Measurements from ENCODE around the gene PRL.

Gene PRL

DNA sequence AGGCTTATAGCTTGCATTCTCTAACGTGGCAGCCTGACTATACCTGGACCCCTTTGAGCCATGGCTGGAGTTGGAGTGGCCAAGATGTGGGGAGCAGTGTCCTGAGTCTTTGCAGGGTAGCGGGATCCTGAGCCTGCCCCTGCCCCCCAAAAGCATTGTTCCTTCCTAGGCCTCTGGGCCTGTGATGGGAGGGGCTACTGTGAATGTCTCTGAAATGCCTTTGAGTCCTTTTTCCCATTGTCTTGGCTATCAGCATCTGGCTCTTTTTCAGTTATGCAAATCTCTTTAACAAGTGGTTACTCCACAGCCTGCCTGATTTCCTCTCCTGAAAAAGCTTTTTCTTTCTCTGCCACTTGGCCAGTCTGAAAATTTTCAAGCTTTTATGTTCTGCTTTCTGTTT, 17.0 kb upstream of the PRL start:
- TF ChIP-seq ZNF274 (IDR thresholded peaks at IDR 0.05; ENCODE audit: low read depth, low read length) = no peak
- no peak overlapping the region for H3K4me3 ChIP-seq (ENCODE audit: low read length)

- no peak for TF ChIP-seq ZNF274 (IDR thresholded peaks at IDR 0.05; ENCODE audit: low read depth, low read length)
- no peak overlapping the region for H3K4me3 ChIP-seq (ENCODE audit: low read length)
Measured at GRCh38 chr6:22308939-22309338, 12.1 kb upstream of the PRL start.

- H3K4me3 ChIP-seq (ENCODE audit: low read length) = no peak overlapping the region
Measured at GRCh38 chr6:22306741-22307466, 10.1 kb upstream of the PRL start.

DNA sequence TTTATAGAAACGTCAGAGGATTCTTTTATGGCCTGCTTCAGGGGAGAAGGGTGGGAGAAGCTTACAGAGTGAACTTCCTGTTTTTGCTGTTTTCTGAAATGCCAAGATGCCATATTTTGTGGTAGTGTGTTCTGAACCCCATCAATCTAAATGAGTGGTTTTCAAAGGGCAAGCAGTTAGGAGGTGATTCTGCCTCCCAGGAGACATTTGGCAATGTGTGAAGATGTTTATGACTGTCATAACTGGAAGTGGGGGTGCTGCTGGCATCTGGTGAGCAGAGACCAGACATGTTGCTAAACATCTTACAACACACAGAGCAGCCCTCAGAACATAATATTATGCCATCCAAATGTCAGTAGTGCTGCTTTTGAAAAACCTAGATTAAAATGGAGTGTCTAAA, 6.0 kb upstream of the PRL start:
- H3K4me3 ChIP-seq (ENCODE audit: low read length) = no peak overlapping the region

More at GRCh38 chr6:22306741-22307466, 10.1 kb upstream of the PRL start:
- no peak for TF ChIP-seq ZNF274 (IDR thresholded peaks at IDR 0.05; ENCODE audit: low read depth, low read length)

DNA sequence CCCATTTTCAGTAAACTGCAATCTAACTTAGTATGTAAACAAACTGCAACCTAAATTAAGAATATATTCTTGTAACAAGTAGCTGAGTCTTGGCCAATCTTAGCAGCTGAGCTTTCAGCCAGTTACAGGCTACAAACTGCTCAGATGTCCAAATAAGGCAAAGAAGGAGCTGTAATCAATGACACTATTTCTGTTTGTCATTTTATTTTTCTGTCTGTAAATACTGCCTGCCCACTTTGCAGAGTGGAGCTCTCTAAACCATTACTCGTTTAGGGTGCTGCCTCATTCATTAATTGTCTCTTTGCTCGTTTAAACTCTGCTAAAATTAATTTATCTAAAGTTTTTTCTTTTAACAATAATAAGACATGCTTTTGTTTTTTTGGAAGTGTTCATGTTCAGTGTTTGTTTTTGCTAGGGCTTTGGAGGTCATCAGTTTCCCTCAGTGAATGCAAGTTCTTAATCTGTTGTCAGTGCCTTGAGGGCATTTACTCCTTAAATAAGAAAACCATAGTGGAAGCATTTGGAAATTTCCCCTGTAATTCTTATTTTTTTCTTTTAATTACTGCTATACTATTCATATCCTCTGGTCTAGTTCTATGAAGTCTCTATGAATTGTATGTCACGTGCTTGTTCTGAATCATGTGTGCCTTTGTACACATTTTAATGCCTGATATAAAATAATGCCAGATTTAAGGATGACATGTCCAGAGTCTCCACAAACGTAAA, 3.6 kb upstream of the PRL start:
- TF ChIP-seq ZNF274 (IDR thresholded peaks at IDR 0.05; ENCODE audit: low read depth, low read length) = no peak
- no peak overlapping the region for H3K4me3 ChIP-seq (ENCODE audit: low read length)

More for the DNA sequence above, 6.0 kb upstream of the PRL start:
- no peak for TF ChIP-seq ZNF274 (IDR thresholded peaks at IDR 0.05; ENCODE audit: low read depth, low read length)

GRCh38 chr6:22298475-22298890, 1.6 kb upstream of the PRL start:
- H3K4me3 ChIP-seq (ENCODE audit: low read length) = no peak overlapping the region
- no peak for TF ChIP-seq ZNF274 (IDR thresholded peaks at IDR 0.05; ENCODE audit: low read depth, low read length)

DNA sequence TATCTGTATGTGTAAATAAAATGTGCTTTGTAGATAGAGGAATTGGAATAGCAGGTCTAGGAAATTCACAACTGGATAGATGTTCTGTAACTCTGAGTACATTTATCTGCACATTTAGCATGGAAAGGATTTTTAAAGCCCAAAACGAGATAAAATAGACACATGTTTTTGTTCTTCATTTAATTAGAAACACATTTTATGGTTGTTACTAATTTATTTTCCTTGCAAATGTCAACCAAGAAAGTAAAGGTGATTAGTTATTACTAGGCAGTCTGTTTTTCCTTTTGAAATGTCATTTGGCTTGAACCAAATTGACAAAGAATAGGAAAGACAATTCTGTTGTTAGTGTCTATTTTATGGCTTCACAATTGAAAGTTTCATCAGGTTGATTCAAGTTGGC, 769 bp downstream of the PRL start:
- H3K4me3 ChIP-seq (ENCODE audit: low read length) = no peak overlapping the region
- no peak for TF ChIP-seq ZNF274 (IDR thresholded peaks at IDR 0.05; ENCODE audit: low read depth, low read length)

- TF ChIP-seq ZNF274 (IDR thresholded peaks at IDR 0.05; ENCODE audit: low read depth, low read length) = no peak
- H3K4me3 ChIP-seq (ENCODE audit: low read length) = no peak overlapping the region
Measured at GRCh38 chr6:22295145-22295544, 1.7 kb downstream of the PRL start.

GRCh38 chr6:22294301-22294700, 2.5 kb downstream of the PRL start:
- H3K4me3 ChIP-seq (ENCODE audit: low read length) = no peak overlapping the region

DNA sequence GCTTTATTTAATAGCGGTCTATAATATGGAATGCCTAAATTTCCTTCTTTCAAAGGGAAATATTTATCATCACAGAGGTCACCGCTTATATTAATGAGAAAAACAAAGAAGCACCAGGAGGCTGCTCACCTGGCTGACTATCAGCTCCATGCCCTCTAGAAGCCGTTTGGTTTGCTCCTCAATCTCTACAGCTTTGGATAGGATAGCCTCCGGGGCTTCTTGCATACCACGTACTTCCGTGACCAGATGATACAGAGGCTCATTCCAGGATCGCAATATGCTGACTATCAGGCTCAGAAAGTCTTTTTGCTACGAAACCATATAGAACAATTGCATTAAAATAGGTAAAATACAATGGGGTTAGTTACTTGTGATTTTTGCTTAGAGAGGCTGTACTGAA, 6.8 kb downstream of the PRL start:
- no peak for TF ChIP-seq ZNF274 (IDR thresholded peaks at IDR 0.05; ENCODE audit: low read depth, low read length)
- H3K4me3 ChIP-seq (ENCODE audit: low read length) = no peak overlapping the region

More at GRCh38 chr6:22294301-22294700, 2.5 kb downstream of the PRL start:
- TF ChIP-seq ZNF274 (IDR thresholded peaks at IDR 0.05; ENCODE audit: low read depth, low read length) = no peak

GRCh38 chr6:22288721-22289120, 8.1 kb downstream of the PRL start:
- TF ChIP-seq ZNF274 (IDR thresholded peaks at IDR 0.05; ENCODE audit: low read depth, low read length) = no peak
- H3K4me3 ChIP-seq (ENCODE audit: low read length) = no peak overlapping the region

DNA sequence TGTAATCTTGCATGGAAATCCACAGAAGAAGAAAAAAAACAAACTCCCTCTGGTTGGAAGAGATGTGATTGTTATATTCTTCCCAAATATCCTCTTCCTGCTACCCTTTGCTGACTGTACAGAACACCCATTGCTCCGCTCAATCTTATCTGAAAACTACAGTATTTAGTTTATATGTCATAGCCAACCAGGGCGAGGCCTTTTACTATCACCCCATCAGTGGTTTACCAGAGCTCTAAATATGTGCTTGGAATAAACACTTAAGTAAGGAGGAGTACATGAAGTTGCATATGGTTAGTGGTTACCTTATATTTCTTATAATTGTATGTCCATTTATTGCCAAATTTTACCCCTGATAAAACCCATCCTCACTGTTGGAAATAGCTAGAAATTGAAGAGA, 12.2 kb downstream of the PRL start:
- TF ChIP-seq ZNF274 (IDR thresholded peaks at IDR 0.05; ENCODE audit: low read depth, low read length) = no peak
- H3K4me3 ChIP-seq (ENCODE audit: low read length) = no peak overlapping the region

GRCh38 chr6:22281341-22282085, 15.3 kb downstream of the PRL start:
- no peak for TF ChIP-seq ZNF274 (IDR thresholded peaks at IDR 0.05; ENCODE audit: low read depth, low read length)
- H3K4me3 ChIP-seq (ENCODE audit: low read length) = no peak overlapping the region

- no peak for TF ChIP-seq ZNF274 (IDR thresholded peaks at IDR 0.05; ENCODE audit: low read depth, low read length)
- no peak overlapping the region for H3K4me3 ChIP-seq (ENCODE audit: low read length)
Measured at GRCh38 chr6:22279427-22279826, 17.4 kb downstream of the PRL start.

DNA sequence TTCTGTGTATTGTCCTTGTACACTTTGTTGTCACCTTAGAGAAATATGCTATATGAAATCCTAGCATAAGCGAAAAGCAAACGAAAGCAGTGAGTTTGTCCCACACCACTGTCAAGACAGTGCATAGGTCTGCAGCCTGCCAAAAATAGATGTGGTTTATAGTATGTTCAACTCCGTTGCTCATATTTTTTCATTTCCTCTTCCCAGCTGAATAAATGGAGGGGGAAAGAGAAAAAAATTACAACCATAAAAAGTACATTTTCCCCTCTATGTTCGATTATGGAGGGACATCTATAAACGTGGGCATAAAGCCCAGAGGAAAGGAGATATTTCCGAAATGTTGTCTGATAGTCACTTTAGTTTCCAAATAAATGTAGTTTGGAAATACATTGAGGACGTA, 25.8 kb downstream of the PRL start:
- TF ChIP-seq ZNF274 (IDR thresholded peaks at IDR 0.05; ENCODE audit: low read depth, low read length) = no peak
- no peak overlapping the region for H3K4me3 ChIP-seq (ENCODE audit: low read length)

All from GM08714 (cell line).